Measurements from ENCODE around the gene NUP205. TPM values are rescaled to one million over a fixed set of nuclear protein-coding genes. Genes with fewer than 3 reads are reported as not detected.

NUP205 gene
- total RNA-seq, 1 experiment from 2014 or later: 86.7 TPM

- ATAC-seq (no peak), DNase-seq (no peak)
- TF ChIP-seq CTCF (conservative IDR thresholded peaks at IDR 0.05; ENCODE audit: low read depth, low read length) (no peak), EZH2phosphoT487 (IDR thresholded peaks at IDR 0.05; ENCODE audit: borderline replicate concordance, low read length) (no peak), EZH2 (IDR thresholded peaks at IDR 0.05; ENCODE audit: low read length, unreplicated experiment) (no peak)
- H3K27ac ChIP-seq (ENCODE audit: low read length): no peak overlapping the region
- H3K27me3 ChIP-seq (ENCODE audit: low read length): no peaks in the 10 kb centered on the region
- no peaks in the 10 kb centered on the region for H3K79me2 ChIP-seq (ENCODE audit: low read length)
- no TSS peak for BruUV-seq (replicated peaks)
- no peak overlapping the region for H3K9ac ChIP-seq (ENCODE audit: low read length)
- no peaks in the 10 kb centered on the region for H3K9me3 ChIP-seq (ENCODE audit: low read length)
- POLR2A ChIA-PET (ENCODE audit: unreplicated experiment): no interaction called here
- H4K20me1 ChIP-seq (ENCODE audit: low read length): no peaks in the 10 kb centered on the region
- no peak overlapping the region for H3K4me3 ChIP-seq (ENCODE audit: low read length)
- H3K9me2 ChIP-seq (replicated peaks; ENCODE audit: low read length): no peaks in the 10 kb centered on the region
- H3K4me2 ChIP-seq (ENCODE audit: low read length): no peak overlapping the region
- H3K36me3 ChIP-seq (ENCODE audit: low read depth, low read length): peaks cover 36% of the 10 kb centered on the region
- intact Hi-C loops (cut with micrococcal nuclease): no loop called here
- no peaks in the 10 kb centered on the region for H3K4me1 ChIP-seq (ENCODE audit: insufficient read depth, low read length)
- CTCF ChIA-PET: no interaction called here
- no peaks in the 10 kb centered on the region for H3F3A ChIP-seq (ENCODE audit: low read length, unreplicated experiment)
- H2AFZ ChIP-seq (ENCODE audit: low read length): no peak overlapping the region
Measured at GRCh38 chr7:135648235-135648634, 90.5 kb downstream of the NUP205 start.

- H3K4me1 ChIP-seq (ENCODE audit: insufficient read depth, low read length): no peaks in the 10 kb centered on the region
- H3K27ac ChIP-seq (ENCODE audit: low read length): no peak overlapping the region
- peaks cover 15% of the 10 kb centered on the region for H3K36me3 ChIP-seq (ENCODE audit: low read depth, low read length)
- TSS peak; percentile 24 for BruUV-seq (replicated peaks)
- no peak for ATAC-seq
- ChIA-PET CTCF (no interaction called here), POLR2A (ENCODE audit: unreplicated experiment) (no interaction called here)
- intact Hi-C loops (cut with micrococcal nuclease): no loop called here
- no peak overlapping the region for H3K9ac ChIP-seq (ENCODE audit: low read length)
- H3K9me3 ChIP-seq (ENCODE audit: low read length): no peaks in the 10 kb centered on the region
- no peaks in the 10 kb centered on the region for H4K20me1 ChIP-seq (ENCODE audit: low read length)
- no peaks in the 10 kb centered on the region for H3K27me3 ChIP-seq (ENCODE audit: low read length)
- TF ChIP-seq EZH2 (IDR thresholded peaks at IDR 0.05; ENCODE audit: low read length, unreplicated experiment) (no peak), CTCF (conservative IDR thresholded peaks at IDR 0.05; ENCODE audit: low read depth, low read length) (no peak), EZH2phosphoT487 (IDR thresholded peaks at IDR 0.05; ENCODE audit: borderline replicate concordance, low read length) (no peak)
- H3K79me2 ChIP-seq (ENCODE audit: low read length): no peaks in the 10 kb centered on the region
- no peak for DNase-seq
- no peaks in the 10 kb centered on the region for H3F3A ChIP-seq (ENCODE audit: low read length, unreplicated experiment)
- H3K4me3 ChIP-seq (ENCODE audit: low read length): no peak overlapping the region
- no peak overlapping the region for H2AFZ ChIP-seq (ENCODE audit: low read length)
- H3K4me2 ChIP-seq (ENCODE audit: low read length): no peak overlapping the region
- no peaks in the 10 kb centered on the region for H3K9me2 ChIP-seq (replicated peaks; ENCODE audit: low read length)
Measured at GRCh38 chr7:135650831-135651573, 93.3 kb downstream of the NUP205 start.

- H3K4me3 ChIP-seq (ENCODE audit: low read length): no peak overlapping the region
- ATAC-seq (no peak), DNase-seq (no peak)
- BruUV-seq (replicated peaks): no TSS peak
- H3K4me2 ChIP-seq (ENCODE audit: low read length): no peak overlapping the region
- H3K27me3 ChIP-seq (ENCODE audit: low read length): no peaks in the 10 kb centered on the region
- H3K9ac ChIP-seq (ENCODE audit: low read length): no peak overlapping the region
- intact Hi-C loops (cut with micrococcal nuclease): no loop called here
- no peaks in the 10 kb centered on the region for H3K79me2 ChIP-seq (ENCODE audit: low read length)
- no peak for TF ChIP-seq EZH2phosphoT487 (IDR thresholded peaks at IDR 0.05; ENCODE audit: borderline replicate concordance, low read length)
- CTCF ChIA-PET: no interaction called here
- no peaks in the 10 kb centered on the region for H3F3A ChIP-seq (ENCODE audit: low read length, unreplicated experiment)
- POLR2A ChIA-PET (ENCODE audit: unreplicated experiment): no interaction called here
- H3K9me3 ChIP-seq (ENCODE audit: low read length): no peaks in the 10 kb centered on the region
- no peaks in the 10 kb centered on the region for H3K4me1 ChIP-seq (ENCODE audit: insufficient read depth, low read length)
- no peak overlapping the region for H2AFZ ChIP-seq (ENCODE audit: low read length)
- no peaks in the 10 kb centered on the region for H3K9me2 ChIP-seq (replicated peaks; ENCODE audit: low read length)
- no peak overlapping the region for H3K27ac ChIP-seq (ENCODE audit: low read length)
- H4K20me1 ChIP-seq (ENCODE audit: low read length): no peaks in the 10 kb centered on the region
- 0 out of 2 replicates have a peak, but pooled peaks cover 2% of the 10 kb centered on the region for H3K36me3 ChIP-seq (ENCODE audit: low read depth, low read length)
Measured at GRCh38 chr7:135653340-135654080, 95.8 kb downstream of the NUP205 start.
